Hippocampal formation (tissue), 2 donors: ENCODE data around the gene COL28A1.

Source experiments
- DNase-seq, 2 donors: peaks; one replicate each; lab custom pipeline; 2025; lab: John Stamatoyannopoulos, UW

Gene COL28A1

GRCh38 chr7:7535691-7536090, at the start of gene COL28A1:
Gene COL28A1 (minus strand): TSS chr7:7535873. CDS start chr7:7532875, 2,998 bp downstream.
- DNase-seq = no peak

GRCh38 chr7:7584653-7585052, 49.0 kb upstream of the COL28A1 start:
- no peak for DNase-seq

GRCh38 chr7:7583731-7584130, 48.1 kb upstream of the COL28A1 start:
- DNase-seq = no peak

- DNase-seq = no peak
Observed at GRCh38 chr7:7582596-7582995, 46.9 kb upstream of the COL28A1 start.

GRCh38 chr7:7581531-7582179, 46.0 kb upstream of the COL28A1 start:
- DNase-seq = no peak

GRCh38 chr7:7579638-7580037, 44.0 kb upstream of the COL28A1 start:
- DNase-seq = no peak

GRCh38 chr7:7577888-7578287, 42.2 kb upstream of the COL28A1 start:
- DNase-seq = no peak

GRCh38 chr7:7576344-7576743, 40.7 kb upstream of the COL28A1 start:
- DNase-seq = no peak

- no peak for DNase-seq
Observed at GRCh38 chr7:7573701-7574100, 38.0 kb upstream of the COL28A1 start.

GRCh38 chr7:7570584-7570983, 34.9 kb upstream of the COL28A1 start:
- no peak for DNase-seq

- no peak for DNase-seq
Observed at GRCh38 chr7:7569615-7570014, 33.9 kb upstream of the COL28A1 start.

GRCh38 chr7:7569081-7569527, 33.4 kb upstream of the COL28A1 start:
- no peak for DNase-seq

GRCh38 chr7:7568553-7568952, 32.9 kb upstream of the COL28A1 start:
- DNase-seq = no peak

GRCh38 chr7:7567898-7568531, 32.3 kb upstream of the COL28A1 start:
- no peak for DNase-seq

GRCh38 chr7:7566651-7567611, 31.3 kb upstream of the COL28A1 start, which contains the start of gene MIOS:
Gene MIOS (plus strand): TSS chr7:7566884. CDS start chr7:7572476, 5,592 bp downstream.
- peak; percentile 61 to 81 for DNase-seq

GRCh38 chr7:7565746-7566650, 30.3 kb upstream of the COL28A1 start:
- DNase-seq = no peak

- no peak for DNase-seq
Observed at GRCh38 chr7:7565018-7565680, 29.5 kb upstream of the COL28A1 start.

GRCh38 chr7:7564323-7564780, 28.7 kb upstream of the COL28A1 start:
- DNase-seq = no peak

GRCh38 chr7:7563813-7564212, 28.1 kb upstream of the COL28A1 start:
- no peak for DNase-seq

GRCh38 chr7:7563269-7563668, 27.6 kb upstream of the COL28A1 start:
- no peak for DNase-seq

- no peak for DNase-seq
Observed at GRCh38 chr7:7562736-7563135, 27.1 kb upstream of the COL28A1 start.
